HL-60 (cell line): ENCODE data around the gene STEAP2.

ENCODE experiments used
- DNase-seq, 2 experiments: peaks; one replicate each; pipeline ENCODE4 v3.0.0-alpha.2; 2010 to 2020; ENCODE audit warnings: low read depth in 1 of 2, low spot score in 1 of 2
- H3K27ac ChIP-seq: fragments of 250-450 bp; sonication (Bioruptor Pico); replicated peaks from 2 replicates; pipeline ENCODE4 v1.5.1; 2020; ENCODE audit warnings: mild to moderate bottlenecking, moderate library complexity
- H3K27me3 ChIP-seq: fragments of 250-450 bp; sonication (Bioruptor Pico); 2 replicates; pipeline ENCODE4 v1.5.1; 2021; ENCODE audit warnings: mild to moderate bottlenecking, moderate library complexity; ENCODE audit not compliant: insufficient read depth, poor library complexity, severe bottlenecking
- H3K4me3 ChIP-seq: replicated peaks from 2 replicates; pipeline ENCODE4 v1.5.1; 2011; ENCODE audit warnings: mild to moderate bottlenecking, control low read depth, low read length; ENCODE audit not compliant: insufficient read depth
- GABPA ChIP-seq: IDR thresholded peaks from 2 replicates; pipeline ENCODE4 v1.6.1; 2012; ENCODE audit warnings: low read depth
- POLR2AphosphoS5 ChIP-seq: IDR thresholded peaks from 2 replicates; pipeline ENCODE4 v1.6.1; 2012; ENCODE audit warnings: low read depth
- SPI1 ChIP-seq: IDR thresholded peaks from 2 replicates; pipeline ENCODE4 v1.6.1; 2012; ENCODE audit warnings: low read depth, mild to moderate bottlenecking, borderline replicate concordance
- TF ChIP-seq, protein P1 (sequence below): IDR thresholded peaks from 2 replicates; pipeline ENCODE4 v1.6.1; 2012; ENCODE audit warnings: low read depth; ENCODE audit not compliant: insufficient replicate concordance
- TF ChIP-seq, protein P2 (sequence below): IDR thresholded peaks from one replicate; pipeline ENCODE4 v1.5.1; 2011; ENCODE audit warnings: low read length, control low read depth, inconsistent platforms; ENCODE audit not compliant: insufficient read depth

The STEAP2 gene

DNA sequence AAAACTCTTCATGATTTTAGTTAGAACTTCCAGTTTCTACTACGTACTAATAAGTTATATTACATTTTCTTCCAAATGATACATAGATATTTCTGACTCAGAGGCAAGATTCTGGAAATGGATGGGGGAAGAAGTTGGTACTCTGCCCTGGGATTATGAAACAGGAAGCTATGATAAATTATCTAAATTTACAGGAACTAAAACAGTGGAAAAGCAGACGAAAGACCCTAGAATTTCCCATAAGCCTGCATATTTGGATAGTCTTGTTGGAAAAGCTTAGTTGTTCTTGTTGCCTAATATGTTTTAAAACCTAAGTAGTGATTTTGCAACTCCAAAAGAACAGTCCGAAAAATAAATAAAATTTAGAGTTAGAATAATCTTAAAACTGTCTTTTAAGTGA, 55.3 kb downstream of the STEAP2 start:
- TF ChIP-seq SPI1 (no peak), GABPA (no peak), POLR2AphosphoS5 (no peak)
- TF ChIP-seq, protein P1, sequence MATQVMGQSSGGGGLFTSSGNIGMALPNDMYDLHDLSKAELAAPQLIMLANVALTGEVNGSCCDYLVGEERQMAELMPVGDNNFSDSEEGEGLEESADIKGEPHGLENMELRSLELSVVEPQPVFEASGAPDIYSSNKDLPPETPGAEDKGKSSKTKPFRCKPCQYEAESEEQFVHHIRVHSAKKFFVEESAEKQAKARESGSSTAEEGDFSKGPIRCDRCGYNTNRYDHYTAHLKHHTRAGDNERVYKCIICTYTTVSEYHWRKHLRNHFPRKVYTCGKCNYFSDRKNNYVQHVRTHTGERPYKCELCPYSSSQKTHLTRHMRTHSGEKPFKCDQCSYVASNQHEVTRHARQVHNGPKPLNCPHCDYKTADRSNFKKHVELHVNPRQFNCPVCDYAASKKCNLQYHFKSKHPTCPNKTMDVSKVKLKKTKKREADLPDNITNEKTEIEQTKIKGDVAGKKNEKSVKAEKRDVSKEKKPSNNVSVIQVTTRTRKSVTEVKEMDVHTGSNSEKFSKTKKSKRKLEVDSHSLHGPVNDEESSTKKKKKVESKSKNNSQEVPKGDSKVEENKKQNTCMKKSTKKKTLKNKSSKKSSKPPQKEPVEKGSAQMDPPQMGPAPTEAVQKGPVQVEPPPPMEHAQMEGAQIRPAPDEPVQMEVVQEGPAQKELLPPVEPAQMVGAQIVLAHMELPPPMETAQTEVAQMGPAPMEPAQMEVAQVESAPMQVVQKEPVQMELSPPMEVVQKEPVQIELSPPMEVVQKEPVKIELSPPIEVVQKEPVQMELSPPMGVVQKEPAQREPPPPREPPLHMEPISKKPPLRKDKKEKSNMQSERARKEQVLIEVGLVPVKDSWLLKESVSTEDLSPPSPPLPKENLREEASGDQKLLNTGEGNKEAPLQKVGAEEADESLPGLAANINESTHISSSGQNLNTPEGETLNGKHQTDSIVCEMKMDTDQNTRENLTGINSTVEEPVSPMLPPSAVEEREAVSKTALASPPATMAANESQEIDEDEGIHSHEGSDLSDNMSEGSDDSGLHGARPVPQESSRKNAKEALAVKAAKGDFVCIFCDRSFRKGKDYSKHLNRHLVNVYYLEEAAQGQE: no peak
- TF ChIP-seq, protein P2, sequence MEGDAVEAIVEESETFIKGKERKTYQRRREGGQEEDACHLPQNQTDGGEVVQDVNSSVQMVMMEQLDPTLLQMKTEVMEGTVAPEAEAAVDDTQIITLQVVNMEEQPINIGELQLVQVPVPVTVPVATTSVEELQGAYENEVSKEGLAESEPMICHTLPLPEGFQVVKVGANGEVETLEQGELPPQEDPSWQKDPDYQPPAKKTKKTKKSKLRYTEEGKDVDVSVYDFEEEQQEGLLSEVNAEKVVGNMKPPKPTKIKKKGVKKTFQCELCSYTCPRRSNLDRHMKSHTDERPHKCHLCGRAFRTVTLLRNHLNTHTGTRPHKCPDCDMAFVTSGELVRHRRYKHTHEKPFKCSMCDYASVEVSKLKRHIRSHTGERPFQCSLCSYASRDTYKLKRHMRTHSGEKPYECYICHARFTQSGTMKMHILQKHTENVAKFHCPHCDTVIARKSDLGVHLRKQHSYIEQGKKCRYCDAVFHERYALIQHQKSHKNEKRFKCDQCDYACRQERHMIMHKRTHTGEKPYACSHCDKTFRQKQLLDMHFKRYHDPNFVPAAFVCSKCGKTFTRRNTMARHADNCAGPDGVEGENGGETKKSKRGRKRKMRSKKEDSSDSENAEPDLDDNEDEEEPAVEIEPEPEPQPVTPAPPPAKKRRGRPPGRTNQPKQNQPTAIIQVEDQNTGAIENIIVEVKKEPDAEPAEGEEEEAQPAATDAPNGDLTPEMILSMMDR: no peak
- Histone ChIP-seq H3K27me3 (no peaks in the 10 kb centered on the region), H3K4me3 (no peak overlapping the region), H3K27ac (no peak overlapping the region)
- DNase-seq: no peak

DNA sequence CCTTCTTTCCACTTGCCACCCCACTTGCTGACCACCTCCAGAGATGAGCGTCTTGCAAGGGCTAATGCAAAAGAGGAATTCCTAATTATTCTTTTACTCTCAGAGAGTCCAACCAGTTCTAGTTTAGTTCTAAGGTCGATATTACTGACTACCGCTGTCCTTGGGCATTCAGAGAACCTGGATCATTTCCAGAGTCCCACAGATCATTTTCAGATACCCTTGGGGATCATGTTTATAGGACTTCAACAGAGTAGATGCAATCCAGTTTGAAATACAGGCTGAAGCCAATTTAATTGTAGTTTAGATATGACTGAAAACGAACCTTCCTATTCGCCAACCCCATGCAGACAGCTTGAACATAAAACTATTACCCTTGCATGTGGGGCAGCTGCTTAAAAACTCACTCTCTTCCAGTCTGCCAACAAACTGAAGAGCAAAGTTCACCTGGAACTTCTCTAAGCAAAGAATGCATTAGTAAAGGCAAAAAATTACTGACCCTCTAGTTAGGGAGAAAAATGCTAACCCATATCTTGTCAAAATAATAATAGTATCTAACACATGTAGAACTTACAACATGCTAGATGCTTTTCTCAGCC, 55.8 kb downstream of the STEAP2 start:
- no peak for DNase-seq
- no peaks in the 10 kb centered on the region for H3K27me3 ChIP-seq
- no peak overlapping the region for H3K27ac ChIP-seq
- H3K4me3 ChIP-seq: no peak overlapping the region
- TF ChIP-seq SPI1 (no peak), POLR2AphosphoS5 (no peak)
- TF ChIP-seq, protein P2: no peak

DNA sequence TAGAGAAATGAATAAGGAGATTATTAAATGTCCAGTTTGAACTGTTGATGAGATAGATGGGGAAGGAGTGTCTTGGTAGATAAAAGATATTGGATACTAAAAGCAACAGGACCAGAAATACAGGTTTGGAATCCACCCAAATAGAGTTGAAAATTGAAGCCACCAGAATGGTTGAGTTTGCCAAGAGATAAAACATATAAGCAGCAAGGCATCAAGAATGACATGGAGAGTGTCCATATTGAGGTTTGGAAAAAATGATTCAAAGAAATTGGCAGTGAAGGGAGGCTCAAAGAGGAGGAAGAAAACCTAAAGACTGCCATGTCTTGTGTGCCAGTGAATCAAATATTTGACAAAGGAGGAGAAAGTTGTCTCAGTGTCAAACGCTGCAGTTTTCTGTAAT, 57.6 kb downstream of the STEAP2 start:
- DNase-seq: no peak
- no peak overlapping the region for H3K4me3 ChIP-seq
- H3K27me3 ChIP-seq: no peaks in the 10 kb centered on the region
- TF ChIP-seq POLR2AphosphoS5: no peak
- no peak for TF ChIP-seq SPI1
- no peak for TF ChIP-seq GABPA
- TF ChIP-seq, protein P1: no peak
- TF ChIP-seq, protein P2: no peak
- no peak overlapping the region for H3K27ac ChIP-seq
